HG03108 (cell line): Measurements from ENCODE around the gene TRIO.
A peak's percentile ranks its signal among the peaks of the same experiment; 100 is the strongest.
"Not testable (repeated sequence)": the region's sequence is repeated elsewhere in the genome, so short reads cannot be mapped to it uniquely, and the experiment has no call there.

Experiments
- ATAC-seq: cut with Tn5 transposase; IDR thresholded peaks from one replicate; pipeline ENCODE4 v1.9.1; 2021; ENCODE audit warnings: moderate library complexity; ENCODE audit not compliant: unreplicated experiment

TRIO gene

DNA sequence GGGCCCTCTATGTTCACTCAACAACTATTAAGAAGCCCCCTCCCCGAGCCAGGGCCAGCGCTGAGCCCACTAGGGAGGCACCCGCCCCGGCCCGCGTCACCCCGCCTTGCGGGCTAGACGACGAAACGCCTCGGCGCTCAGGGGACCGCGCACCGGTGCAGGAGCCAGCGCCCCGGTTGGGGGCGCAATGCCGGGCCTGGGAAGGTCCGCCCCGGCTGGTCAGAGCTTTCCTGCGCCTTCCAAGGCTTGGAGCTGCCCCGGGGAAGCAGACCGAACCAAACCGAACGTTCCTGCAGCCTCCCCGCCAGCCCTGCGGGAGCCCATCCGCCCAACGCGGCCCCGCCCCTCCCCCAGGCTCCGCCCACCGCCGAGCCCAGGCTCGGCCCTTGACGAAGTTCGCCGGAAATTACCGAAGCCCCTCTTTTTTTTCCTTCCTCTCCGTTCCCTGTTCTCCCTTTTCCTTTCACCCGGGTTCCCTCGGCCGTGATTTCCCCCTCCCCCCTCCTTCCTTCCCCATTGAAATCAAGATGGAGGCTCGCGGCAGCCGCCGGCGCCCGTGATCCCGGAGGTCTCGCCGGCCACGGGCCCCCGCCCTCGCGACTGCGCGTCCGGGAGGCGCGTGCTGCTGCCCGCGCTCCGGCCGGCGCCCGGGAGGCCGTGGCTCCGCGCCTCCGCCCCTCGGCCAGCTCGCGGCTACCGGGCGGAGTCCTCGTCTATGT is at the start of gene TRIO:
TSS of gene TRIO (plus strand) at position 516 of the 719 bp plus-strand sequence. CDS start 384 bp downstream, outside the sequence.
- peak; percentile 43 for ATAC-seq

DNA sequence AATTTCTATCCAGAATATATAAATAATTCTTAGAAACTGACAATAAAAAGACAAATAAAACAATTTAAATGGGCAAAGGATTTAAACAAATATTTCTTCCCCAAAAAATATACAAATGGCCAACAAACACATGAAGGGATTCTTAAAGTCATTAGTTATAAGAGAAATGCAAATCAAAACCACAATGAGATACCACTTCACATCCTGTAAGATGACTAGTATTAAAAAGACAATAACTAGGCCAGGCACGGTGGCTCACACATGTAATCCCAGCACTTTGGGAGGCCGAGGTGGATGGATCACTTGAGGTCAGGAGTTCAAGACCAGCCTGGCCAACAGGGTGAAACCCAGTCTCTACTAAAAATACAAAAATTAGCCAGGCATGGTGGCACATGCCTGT is 45.8 kb upstream of the TRIO start:
- ATAC-seq = not testable (repeated sequence)

DNA sequence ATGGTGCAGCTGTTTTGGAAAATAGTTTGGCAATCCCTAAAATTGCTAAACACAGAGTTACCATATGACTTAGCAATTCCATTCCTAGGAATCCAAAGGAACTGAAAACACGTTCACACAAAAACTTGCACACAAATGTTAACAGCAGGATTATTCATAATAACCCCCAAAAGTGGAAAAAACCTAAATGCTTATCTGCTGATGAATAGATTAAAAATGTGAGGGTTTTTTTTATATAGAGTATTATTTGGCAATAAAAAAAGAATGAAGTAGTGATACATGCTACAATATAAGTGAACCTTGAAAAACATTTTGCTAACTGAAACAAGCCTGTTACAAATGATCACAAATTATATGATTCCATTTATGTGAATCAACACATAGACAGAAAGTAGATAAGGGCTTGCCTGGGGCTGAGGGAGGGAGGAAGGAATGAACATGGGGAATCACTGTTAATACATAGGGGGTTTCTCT is 45.1 kb upstream of the TRIO start:
- ATAC-seq = no peak

DNA sequence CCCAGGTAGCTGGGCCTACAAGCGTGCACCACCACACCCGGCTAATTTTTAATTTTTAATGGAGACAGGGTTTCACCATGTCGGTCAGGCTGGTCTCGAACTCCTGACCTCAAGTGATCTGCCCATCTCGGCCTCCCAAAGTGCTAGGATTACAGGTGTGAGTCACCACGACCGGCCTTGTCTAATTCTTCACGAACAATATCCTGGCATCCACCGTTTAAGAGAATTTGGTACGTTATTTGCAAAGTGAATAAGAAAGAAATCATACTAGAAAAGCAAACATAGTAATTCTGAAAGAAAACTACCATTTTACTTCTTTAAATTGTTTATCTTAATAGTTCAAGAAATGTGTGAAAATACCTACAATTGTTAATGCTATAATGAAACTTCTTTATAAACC is 42.9 kb upstream of the TRIO start:
- no peak for ATAC-seq

DNA sequence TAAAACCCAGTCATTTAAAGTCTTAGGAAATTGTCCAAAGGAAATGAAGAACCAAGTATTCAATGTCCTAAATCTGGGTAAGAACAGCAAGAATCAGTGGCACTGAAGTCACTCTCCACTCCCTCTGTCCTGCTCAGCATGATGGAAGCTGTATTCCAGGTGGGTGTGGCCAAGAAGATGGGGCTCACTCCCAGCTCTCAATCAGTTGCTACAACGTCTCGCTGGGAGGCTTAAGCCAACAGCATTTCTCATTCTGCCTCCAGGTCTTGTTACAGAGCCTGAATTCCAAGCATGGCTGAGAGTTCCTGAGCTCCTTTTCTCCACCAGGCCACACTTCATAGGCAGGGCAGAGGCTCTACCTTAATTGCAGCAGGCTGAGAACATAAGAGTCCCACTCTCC is 41.2 kb upstream of the TRIO start:
- ATAC-seq = no peak

DNA sequence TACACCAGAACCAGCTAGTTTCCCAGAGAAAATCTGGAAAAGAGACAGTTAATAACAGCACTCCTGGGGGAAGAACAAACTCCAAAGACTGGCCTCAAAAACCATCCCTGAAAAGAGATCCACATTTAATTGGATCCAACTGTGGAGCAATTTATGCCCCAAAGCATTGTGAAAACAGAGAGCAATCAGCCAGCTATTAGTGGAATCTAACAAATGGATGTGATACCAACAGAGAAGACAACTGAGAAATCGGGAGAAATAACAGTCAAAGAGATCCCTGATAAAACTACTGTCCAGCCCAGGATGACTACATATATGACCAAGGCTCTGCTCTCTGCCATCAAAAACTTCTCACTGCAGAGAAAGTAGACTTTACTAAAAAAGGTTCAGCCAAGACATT is 40.5 kb upstream of the TRIO start:
- ATAC-seq = no peak

DNA sequence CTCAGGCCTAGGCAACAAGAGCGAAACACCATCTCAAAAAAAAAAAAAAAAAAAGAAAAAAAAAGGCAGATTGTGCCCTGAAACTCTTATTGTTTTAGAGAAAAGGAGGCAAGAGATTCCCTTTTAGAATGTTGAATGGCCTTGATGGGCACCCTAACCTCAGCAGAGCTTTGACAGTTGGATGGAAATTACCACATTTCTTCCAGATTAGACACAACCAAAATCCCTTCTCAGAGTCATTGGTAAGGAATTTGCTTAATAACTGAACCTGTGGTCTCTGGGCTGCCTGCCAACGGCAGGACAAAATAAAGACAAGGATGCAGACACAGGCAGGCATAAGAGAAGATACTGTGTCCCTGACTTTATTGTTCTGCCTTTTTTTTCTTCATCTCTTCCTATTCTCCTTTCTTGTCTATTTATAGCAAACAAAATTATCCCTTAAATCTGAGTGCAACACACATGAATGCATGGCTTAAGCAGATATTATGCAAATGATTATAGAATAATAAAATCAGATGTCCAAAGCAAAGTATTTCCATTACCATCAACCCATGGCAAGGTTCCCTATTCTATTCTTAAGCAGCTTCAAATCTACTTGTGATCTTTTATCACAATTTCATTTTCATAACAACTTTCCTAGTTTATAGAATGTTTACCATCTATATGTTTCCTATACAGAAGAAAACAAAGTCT is 37.3 kb upstream of the TRIO start:
- ATAC-seq = no peak

DNA sequence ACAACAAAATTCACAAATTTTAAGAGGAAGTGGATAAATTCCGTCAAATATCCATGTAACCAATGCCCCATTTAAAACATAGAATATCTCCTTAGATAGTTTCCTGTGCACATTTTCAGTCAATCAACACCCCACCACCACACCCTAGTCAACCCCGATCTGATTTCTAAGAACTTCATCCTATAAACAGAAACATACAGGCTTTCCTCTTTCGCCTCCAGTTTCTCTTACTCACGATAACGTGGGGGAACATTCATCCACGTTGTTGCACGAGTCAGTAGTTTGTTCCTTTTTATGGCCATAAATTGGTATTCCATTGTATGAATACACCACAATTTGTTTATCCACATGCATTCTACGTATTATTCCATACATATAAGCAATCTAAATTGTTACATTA is 35.6 kb upstream of the TRIO start:
- no peak for ATAC-seq

DNA sequence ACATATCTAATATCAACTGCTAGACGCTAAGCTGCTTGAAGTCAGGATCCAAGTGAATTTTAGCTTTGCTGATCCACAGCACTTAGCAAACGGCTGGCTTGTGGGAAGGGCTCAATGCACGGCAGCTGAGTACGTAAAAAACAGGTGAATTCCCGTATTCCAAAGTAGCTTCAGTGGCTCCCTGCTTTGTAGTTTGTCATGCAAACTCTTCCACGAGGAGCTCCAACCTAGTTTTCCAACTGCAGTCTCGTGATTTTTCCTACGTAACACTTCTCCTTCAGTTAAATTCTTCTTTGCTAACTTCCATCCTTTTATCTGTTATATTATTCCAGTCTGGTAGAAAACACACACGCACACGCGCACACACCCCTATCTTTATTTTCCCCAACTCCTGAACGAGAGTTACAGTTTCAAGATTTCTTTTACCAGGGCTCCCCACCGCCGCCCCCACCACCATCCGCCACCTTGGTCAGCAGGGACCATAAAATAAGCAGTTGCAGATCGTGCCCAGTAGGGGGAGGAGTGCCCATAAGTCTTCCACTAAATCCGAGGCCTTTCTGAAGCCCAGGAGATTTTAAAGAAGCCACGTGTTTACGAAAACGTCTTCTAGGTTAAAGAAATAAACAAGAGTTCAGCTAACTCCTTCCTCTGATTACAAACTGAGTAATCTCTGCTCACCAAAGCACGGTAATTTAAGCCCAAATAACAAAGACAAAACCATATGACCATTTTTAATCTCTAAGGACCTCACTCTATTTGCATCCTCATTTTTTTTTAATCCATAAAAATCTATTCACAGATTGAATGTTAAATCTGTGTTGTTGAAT is 34.8 kb upstream of the TRIO start:
- ATAC-seq = peak; percentile 61

DNA sequence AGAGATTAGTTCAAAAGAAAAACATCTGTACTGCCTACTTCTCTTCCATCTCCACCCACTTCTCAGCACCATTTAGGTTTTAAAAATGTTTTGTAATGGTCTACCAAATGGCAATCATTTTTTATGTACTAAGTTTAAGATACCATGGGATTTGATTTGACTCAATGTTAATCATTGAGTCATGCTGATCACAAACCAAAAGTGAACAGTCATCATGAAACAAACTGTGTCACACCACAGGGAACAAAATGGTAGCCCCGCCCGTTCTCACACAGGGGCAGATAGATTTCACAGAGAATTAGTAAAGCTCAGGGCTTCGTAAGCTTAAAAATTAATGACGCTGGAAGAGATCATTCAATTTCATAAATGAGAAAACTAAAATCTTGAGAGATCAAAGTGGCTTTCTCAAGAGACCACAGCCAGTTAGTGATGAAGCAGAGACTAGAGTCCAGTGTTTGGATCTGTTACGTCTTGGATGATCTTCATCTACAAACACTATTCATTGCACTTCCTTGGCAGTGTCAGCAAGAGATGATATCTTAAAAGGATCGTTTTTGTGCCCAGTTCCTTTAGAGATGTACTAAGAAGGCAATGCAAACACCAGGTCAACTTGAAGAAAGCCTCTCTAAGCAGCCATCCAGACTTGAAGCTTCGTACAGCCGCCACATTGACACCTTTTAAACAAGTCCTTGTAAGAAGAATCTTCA is 33.9 kb upstream of the TRIO start:
- peak; percentile 87 for ATAC-seq

DNA sequence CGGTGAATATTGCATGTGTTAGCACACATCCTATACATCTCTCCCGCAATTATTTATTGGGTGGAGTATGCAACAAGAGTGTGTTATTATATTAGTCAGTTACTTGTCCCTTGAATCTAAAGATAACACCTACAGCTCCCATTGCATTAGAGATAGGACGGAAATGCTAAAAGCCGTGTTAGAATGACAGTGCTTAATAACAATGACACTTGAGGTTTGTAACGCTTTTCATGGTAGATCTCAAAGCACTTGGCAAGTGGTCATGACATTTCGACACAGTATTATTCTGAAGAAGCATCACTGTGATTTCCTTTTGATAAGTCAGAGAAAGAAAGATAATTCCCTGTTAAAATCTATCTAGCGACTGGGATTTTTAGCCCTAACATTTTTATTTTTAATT is 33.4 kb upstream of the TRIO start:
- ATAC-seq = no peak

DNA sequence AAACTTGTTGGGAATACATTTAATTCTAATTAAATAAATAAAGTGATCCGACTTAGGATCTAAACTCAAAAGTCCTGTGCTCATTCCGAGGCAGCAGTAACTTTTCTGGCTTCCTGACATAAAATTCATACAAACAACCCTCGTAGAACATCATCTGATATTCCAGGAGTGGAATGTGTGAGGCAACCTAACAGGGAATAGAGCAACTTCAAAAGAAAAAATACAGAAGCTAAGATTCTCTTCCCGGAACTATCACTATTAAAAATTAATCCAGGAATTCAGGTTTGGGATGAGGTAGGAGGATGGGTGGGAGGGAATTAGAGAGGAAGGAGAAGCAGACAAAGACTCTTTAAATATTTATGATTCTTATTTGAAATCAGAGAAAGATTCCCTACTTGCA is 32.9 kb upstream of the TRIO start:
- ATAC-seq = no peak

DNA sequence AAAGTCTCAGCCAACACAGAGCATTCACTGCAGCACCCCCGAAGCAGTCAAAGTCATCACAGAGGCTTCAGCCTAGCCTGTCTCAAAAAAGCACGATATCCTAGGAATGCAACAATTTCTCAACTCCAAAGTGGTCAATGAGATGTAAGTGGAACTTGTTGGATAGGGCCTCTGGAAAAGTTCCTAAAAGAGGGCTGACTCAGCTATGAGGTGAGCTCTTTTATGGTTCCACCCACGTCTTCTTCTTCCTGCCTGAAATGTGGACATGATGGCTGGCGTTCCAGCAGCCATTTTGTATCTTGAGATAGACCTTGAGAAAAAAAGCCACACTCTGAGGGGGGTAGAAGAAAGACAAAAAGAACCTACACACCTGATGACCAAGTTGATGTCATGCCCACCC is 32.5 kb upstream of the TRIO start:
- no peak for ATAC-seq

DNA sequence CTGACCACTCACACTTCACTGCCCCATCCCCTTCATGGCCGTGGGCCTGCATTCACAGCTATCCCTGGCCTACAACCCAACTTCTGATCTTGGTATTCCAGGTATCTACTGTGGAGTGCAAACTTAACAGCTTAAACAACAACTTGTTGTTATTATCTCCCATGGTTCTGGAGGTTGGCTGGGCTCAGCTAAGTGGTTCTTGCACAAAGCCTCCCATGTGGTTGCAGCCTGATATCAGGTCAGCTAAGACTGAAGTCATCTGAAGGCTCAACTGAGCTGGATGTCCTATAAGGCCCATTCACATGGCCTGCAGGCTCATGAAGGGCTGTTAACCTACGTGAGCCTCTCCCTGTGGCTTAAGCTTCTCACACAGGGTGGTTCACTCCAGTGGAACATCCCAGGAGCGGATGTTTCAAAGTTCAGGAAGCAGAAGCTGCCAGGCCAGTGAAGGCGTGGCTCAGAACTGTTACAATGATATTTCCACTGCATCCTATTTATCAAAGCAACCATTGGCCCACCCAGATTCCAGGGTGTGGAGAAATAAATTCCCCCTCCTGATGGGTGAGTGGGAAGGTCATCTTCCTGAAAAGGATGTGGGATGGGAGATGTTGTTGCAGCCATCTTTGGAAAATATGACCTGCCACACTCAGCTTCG is 30.0 kb upstream of the TRIO start:
- ATAC-seq = no peak

DNA sequence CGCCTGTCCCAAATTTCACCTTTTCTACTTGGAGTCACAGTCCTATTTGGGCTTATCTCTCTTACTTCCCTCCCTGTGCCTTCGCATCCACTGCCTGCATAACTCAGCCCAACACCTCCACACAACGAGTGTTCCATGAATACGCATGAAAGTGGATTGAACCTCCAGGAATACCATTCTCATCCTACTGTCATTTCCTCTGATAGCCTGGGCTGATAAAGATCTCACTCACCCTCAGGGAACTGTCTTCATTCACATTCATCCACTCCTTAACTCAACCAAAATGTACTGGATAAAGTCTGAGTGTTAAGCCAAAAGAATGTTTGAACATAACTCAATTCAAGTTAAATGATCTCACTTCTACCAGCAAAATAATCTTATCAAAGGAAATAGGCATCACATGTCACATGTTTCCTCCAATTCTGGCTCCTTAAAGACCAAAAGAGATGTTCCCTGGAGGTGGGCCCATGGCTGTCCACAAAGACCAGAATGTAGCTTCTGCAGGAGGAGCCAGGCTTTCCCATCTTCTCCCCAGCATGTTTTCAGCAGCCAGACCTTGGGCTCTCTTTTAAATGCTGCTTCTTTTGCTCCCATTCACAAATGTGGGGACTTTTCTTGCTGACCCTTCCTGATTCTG is 28.4 kb upstream of the TRIO start:
- no peak for ATAC-seq

DNA sequence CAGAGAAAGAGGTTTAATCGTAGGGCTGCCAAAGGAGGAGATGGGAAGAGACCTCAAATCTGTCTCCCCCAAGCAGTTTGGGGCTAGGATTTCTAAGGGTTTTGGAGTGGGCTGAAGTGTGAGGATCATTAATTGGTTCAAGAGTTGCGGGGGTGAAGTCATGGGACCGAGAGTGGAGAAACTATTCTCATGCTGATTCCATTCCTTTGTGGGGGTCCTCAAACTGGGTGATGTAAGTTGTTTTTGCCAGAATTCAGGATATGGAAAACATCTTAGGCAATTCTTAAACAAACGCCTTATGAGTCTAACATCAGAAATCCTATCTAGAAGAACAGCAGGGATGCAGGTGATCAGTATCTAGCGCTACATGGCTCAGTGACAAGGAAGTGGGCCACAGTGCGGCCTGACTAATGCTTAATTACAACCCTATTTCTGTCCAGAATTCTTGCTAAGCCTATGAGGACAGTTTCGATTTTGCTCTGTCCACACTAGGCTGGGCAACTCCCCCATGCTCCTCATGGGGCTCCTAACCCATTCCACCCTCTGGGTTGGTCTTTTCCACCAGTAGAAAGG is 27.7 kb upstream of the TRIO start:
- ATAC-seq = no peak

DNA sequence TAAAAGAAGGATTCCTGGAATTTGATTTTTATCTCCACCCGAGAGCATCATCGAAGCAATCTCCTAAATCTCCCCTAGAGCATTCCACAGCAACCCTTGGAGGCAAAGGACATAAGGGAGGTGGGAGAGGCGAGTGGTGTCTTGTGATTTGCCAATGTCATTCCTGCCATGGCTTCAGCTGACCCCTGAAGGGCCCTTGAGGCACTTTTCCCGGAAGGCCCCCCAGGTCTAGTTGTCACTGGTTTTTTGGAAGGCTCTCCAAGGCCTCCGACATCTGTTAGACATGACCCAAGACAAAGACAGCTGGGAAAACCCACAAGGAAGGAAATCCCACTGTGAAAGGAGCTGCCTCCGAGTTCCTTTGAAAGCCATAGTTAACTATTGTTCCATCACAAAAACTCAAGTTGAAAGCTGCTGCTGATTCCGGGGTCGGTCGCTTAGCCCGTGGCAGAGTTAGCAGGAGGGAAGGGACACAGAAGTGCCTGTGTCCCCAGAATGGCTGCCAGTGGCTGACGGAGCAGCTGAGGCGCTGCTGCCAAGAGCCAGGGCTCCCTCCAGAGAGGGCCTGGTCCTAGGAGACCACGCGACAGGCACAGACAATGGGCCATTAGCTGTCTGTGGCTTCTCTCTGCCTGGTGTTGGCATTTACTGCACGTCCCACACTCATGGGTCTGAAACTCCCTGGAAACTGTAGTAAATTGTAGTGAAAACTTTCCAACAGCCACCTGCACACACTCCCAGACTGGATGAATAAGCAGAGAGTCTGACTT is 24.4 kb upstream of the TRIO start:
- no peak for ATAC-seq

DNA sequence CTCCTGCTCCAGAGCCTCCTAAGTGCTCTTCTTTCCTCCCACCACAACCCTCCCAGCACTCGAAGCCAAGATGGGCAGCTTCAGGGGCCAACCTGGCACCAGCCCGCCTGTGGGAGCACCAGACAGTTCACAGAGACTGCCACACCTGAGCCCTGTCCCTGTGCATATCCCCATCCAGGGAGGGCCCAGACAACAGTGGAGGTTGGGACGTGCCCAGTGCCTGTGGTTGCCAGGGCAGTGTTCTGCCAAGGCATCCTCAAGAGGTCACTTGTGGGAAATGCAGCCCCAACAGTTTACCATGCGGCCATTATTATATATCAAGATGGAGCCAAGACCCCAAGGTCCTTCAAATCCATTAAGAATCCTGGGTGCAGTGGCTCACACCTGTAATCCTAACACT is 23.0 kb upstream of the TRIO start:
- ATAC-seq = no peak

DNA sequence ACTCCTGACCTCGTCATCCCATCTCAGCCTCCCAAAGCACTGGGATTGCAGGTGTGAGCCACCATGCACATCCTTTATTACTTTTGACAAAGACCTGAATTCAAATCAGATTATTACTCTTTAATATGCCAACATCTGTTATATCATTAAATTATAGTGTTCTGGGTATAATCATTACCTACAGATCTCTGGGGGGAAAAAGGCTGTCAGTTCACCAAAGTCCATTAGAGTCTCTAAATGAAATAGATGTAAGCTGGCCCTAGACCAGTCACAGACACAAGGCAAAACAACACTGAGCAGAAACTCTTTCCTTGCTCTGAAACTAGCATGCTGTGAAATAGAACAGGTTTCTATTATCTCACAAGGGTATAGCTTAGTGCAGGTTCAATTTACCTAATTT is 21.6 kb upstream of the TRIO start:
- ATAC-seq = no peak
